GM12864 (cell line): ENCODE data around the gene NUP160.
"Not testable (repeated sequence)": the region's sequence is repeated elsewhere in the genome, so short reads cannot be mapped to it uniquely, and the experiment has no call there.

Experiments used
- DNase-seq: peaks from one replicate; pipeline ENCODE4 v3.0.0-alpha.2; 2011; ENCODE audit warnings: low read depth
- H3K4me3 ChIP-seq: 2 replicates; pipeline ENCODE4 v1.5.1; 2011; ENCODE audit warnings: mild to moderate bottlenecking, low read depth, low read length, control low read depth
- TF ChIP-seq, protein P1 (sequence below): IDR thresholded peaks from 2 replicates; pipeline ENCODE4 v1.5.1; 2011; ENCODE audit warnings: low read depth, mild to moderate bottlenecking, moderate library complexity, low read length, control low read depth, inconsistent platforms; ENCODE audit errors: missing control alignments

The NUP160 gene

DNA sequence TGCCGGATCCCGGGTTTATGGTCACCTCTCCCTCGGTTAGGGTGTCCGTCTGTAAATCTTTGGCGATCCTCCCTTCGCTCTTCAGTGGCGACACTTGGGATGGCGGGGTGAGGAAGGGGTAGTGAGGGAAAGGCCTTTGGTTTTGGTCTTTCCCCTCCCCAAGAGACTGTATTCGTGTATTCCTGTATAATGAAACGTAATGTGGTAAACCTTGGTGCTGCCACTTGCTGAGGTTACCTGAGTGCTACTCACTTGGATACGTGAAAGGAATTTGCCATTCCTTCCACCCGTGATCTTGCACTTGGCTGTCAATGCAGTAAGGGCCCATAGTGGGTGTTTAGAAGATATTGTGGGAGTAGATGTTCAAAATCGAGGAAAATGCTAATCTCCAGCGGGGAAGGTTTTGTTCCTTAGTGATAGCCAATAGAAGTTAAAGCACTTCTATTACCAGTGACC is 578 bp upstream of the NUP160 start:
- H3K4me3 ChIP-seq = peak overlapping the region; percentile 99
- no peak for DNase-seq
- TF ChIP-seq, protein P1, sequence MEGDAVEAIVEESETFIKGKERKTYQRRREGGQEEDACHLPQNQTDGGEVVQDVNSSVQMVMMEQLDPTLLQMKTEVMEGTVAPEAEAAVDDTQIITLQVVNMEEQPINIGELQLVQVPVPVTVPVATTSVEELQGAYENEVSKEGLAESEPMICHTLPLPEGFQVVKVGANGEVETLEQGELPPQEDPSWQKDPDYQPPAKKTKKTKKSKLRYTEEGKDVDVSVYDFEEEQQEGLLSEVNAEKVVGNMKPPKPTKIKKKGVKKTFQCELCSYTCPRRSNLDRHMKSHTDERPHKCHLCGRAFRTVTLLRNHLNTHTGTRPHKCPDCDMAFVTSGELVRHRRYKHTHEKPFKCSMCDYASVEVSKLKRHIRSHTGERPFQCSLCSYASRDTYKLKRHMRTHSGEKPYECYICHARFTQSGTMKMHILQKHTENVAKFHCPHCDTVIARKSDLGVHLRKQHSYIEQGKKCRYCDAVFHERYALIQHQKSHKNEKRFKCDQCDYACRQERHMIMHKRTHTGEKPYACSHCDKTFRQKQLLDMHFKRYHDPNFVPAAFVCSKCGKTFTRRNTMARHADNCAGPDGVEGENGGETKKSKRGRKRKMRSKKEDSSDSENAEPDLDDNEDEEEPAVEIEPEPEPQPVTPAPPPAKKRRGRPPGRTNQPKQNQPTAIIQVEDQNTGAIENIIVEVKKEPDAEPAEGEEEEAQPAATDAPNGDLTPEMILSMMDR = no peak

DNA sequence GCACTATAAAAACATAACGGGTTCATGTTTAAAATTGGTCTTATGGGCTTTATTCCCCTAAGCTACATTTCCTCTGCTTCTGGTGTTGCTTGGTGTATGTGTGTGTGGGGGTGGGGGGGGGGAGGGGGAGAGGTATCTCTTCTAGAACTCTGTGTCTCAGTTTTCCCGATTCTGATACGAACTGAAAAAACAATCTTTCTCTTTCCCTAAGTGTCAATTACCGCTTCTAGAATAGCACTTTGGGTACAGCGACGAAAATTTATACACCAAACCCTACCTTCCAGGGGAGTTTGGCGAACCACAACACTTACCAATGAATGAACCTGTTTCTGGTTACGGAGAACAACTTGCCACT is 636 bp downstream of the NUP160 start:
- H3K4me3 ChIP-seq = peak overlapping the region; percentile 99
- no peak for DNase-seq
- TF ChIP-seq, protein P1 = no peak

DNA sequence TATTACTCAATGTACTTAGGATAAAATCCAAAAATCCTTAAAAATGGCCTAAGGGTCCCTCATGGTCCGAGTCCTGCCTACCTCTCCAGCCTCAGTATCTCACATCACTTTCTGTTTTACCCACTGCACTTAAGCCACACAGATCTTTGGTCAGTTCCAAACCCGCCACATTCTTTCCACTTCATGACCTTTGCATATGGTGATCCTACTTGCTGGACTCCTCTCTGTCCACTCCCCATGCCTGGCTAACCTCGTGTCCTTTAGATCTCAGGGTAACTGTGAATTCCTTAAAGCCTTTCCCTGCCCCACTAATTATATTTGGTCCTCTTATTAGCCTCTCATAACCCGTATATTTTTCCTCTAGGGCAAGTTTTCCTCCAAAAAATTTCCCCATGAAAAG is 1.2 kb downstream of the NUP160 start:
- TF ChIP-seq, protein P1 = no peak
- no peak for DNase-seq
- H3K4me3 ChIP-seq = peak overlapping the region; percentile 99

DNA sequence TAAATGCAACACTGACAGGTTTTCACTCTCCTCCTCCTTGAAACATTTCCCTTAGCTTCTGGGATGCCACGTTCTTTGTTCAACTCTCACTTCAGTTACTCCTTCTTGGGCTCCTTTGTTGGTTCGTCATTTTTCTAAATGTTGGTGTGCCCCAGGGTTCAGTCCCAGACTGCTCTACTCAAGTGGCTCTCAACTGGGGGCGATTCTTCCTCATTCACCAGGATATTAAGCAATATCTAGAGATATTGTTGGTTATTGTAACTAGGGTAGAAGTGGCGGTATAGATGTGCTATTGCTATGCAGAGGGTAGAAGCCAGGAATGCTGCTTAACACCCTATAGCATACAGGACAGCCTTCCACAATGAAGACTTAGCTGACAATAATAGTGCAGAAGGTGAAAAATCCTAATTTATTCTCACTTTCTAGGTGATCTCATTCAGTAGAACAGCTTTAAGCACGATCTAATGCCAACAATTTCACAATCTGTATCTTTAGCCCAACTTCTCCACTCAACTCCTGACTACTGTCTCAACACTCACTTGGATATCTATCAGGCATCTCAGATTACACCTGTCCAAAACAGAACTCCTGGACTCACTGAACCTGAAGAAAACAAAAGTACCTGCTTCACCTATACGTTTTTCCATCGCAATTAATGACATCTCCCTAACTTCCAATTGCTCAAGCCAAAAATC is 4.6 kb downstream of the NUP160 start:
- H3K4me3 ChIP-seq = no peak overlapping the region
- TF ChIP-seq, protein P1 = no peak
- DNase-seq = no peak

DNA sequence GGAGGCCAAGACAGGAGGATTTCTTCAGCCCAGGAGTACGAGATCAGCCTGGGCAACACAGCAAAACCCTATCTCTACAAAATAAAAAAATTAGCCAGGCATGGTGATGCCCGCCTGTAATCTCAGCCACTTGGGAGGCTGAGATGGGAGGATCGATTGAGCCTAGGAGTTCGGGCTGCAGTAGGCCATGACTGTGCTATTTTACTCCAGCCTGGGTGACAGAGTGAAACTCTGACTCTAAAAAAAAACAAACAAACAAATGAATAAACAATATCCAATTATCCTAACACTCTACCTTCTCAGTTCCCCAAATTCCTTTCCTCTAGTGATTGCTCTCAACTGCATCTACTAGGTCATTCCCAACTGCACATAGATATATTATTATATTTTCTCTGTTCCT is 5.4 kb downstream of the NUP160 start:
- TF ChIP-seq, protein P1 = no peak
- no peak for DNase-seq
- no peak overlapping the region for H3K4me3 ChIP-seq

DNA sequence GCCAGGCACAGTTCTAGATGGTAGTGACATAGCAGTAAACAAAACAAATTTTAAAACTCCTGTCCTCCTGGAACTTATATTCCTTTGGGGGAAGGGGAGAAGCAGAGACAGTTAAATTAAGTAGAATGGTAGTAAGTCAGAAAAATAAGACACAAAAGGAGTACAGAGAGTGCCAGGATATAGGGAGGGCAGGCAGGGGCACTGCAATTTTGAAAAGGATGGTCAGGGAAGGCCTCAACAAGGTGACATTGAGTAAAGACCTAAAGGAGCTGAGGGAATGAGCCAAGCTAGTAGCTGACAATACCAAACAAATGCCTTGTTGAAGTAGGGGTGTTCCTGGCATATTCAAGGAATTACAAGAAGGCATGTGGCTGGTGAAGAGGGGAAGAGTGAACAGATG is 10.2 kb downstream of the NUP160 start:
- no peak overlapping the region for H3K4me3 ChIP-seq
- TF ChIP-seq, protein P1 = no peak
- no peak for DNase-seq

DNA sequence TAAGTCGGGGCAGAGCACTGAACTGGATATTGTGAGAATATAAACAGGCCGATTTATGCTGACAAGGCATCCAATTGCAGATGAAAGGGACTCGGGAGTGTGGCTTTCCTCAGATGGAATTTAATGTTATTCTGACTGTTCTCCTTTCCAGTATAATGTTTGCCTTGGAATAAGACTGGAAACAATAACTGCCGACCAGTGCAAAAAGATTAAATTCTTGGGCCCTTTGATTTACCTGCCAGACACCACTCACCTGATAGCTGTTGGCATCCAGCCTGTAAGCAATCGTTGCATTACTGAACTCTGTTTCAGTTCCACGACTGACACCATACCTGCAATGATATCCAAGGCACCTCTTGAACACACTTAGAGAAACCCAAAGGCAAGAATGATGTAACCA is 10.9 kb downstream of the NUP160 start:
- DNase-seq = no peak
- TF ChIP-seq, protein P1 = no peak

DNA sequence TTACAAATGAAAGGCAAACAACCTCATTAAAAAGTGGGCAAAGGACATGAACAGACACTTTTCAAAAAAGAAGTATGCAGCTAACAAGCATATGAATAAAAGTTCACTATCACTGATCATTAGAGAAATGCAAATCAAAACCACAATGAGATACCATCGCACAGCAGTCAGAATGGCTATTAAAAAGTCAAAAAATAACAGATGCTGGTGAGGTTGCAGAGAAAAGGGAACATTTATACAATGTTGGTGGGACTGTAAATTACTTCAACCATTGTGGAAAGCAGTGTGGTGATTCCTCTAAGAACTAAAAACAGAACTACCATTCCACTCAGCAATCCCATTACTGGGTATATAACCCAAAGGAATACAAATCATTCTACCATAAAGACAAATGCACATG is 18.1 kb downstream of the NUP160 start:
- not testable (repeated sequence) for H3K4me3 ChIP-seq, DNase-seq

More for the DNA sequence above, 10.9 kb downstream of the NUP160 start:
- H3K4me3 ChIP-seq = no peak overlapping the region
